ENCODE data around the gene VCAN.

GRCh38 chr5:83510260-83510659 is 38.7 kb downstream of the VCAN start:
- TF ChIP-seq CTCF (IDR thresholded peaks at IDR 0.05; ENCODE audit: poor library complexity, severe bottlenecking) (no peak), TAF1 (IDR thresholded peaks at IDR 0.05; ENCODE audit: low read depth) (no peak)

Measured in neural cell (in vitro differentiated cells).